GM12801 (cell line): Measurements from ENCODE around the gene MTHFSD.

Experiments used
- CTCF ChIP-seq: IDR thresholded peaks from one replicate; pipeline ENCODE4 v1.5.1; 2011; ENCODE audit warnings: control low read depth; ENCODE audit not compliant: insufficient read length; ENCODE audit errors: extremely low read depth

The MTHFSD gene

GRCh38 chr16:86538196-86538780 is 16.7 kb downstream of the MTHFSD start:
- no peak for TF ChIP-seq CTCF

GRCh38 chr16:86537486-86537885 is 17.5 kb downstream of the MTHFSD start:
- TF ChIP-seq CTCF: no peak

GRCh38 chr16:86536621-86537020 is 18.4 kb downstream of the MTHFSD start:
- TF ChIP-seq CTCF: no peak

GRCh38 chr16:86534779-86535615 is 20.0 kb downstream of the MTHFSD start:
- no peak for TF ChIP-seq CTCF

GRCh38 chr16:86533767-86534351 is 21.2 kb downstream of the MTHFSD start:
- TF ChIP-seq CTCF: no peak

GRCh38 chr16:86533076-86533475 is 22.0 kb downstream of the MTHFSD start:
- TF ChIP-seq CTCF: no peak

- no peak for TF ChIP-seq CTCF
These were observed 22.6 kb downstream of the MTHFSD start for GRCh38 chr16:86532526-86532815.
